SK-N-SH (cell line): ENCODE data around the gene AGTR1. TPM values are rescaled to one million over a fixed set of nuclear protein-coding genes. Genes with fewer than 3 reads are reported as not detected.

Source experiments
- CTCF ChIA-PET: fragments of 300-600, 350-600 bp; formaldehyde crosslinking; extraction: SDS; loops from one replicate; lab custom pipeline; 2021; lab: Yijun Ruan, JAX
- POLR2A ChIA-PET: fragments of 350-600 bp; sonication (Branson Sonifier 250); formaldehyde crosslinking; extraction: SDS; loops from one replicate; lab custom pipeline; 2020; ENCODE audit warnings: antibody characterized with exemption, inconsistent platforms; lab: Yijun Ruan, JAX
- DNase-seq: peaks from one replicate; pipeline ENCODE4 v3.0.0; 2012
- H2AFZ ChIP-seq: fragments of 200-600 bp; sonication (generic); 2 replicates; pipeline ENCODE4 v1.8.1; 2016; ENCODE audit warnings: antibody characterized with exemption, mild to moderate bottlenecking, low read depth
- H3F3A ChIP-seq: fragments of 200-600 bp; sonication (generic); replicated peaks from 2 replicates; pipeline ENCODE3; 2016; ENCODE audit warnings: antibody characterized with exemption, mild to moderate bottlenecking; ENCODE audit not compliant: insufficient read depth
- H3K27ac ChIP-seq, 2 experiments: fragments of 200-500 bp in 1 of 2; fragments of 200-600 bp in 1 of 2; sonication (Bioruptor generic) in 1 of 2; sonication (generic), shearing (Covaris generic) in 1 of 2; 2 replicates each; pipeline versions ENCODE4 v1.5.1 to v1.6.1; 2014 to 2016; ENCODE audit warnings: low read depth in 2 of 2, inconsistent platforms in 1 of 2, low read length in 1 of 2, mild to moderate bottlenecking in 1 of 2, mixed read lengths in 1 of 2
- H3K27me3 ChIP-seq: fragments of 200-600 bp; sonication (generic), shearing (Covaris generic); 2 replicates; pipeline ENCODE4 v1.6.1; 2016; ENCODE audit warnings: mixed run types; ENCODE audit not compliant: insufficient read depth
- H3K36me3 ChIP-seq, 2 experiments: fragments of 200-500 bp in 1 of 2; fragments of 200-600 bp in 1 of 2; sonication (Bioruptor generic) in 1 of 2; sonication (generic) in 1 of 2; replicated peaks in 1 of 2; 2 replicates each; pipeline versions ENCODE3 to v1.5.1; 2014 to 2016; ENCODE audit warnings: low read length in 1 of 2, mild to moderate bottlenecking in 1 of 2; ENCODE audit not compliant: insufficient read depth in 2 of 2, control insufficient read depth in 1 of 2
- H3K4me1 ChIP-seq, 2 experiments: fragments of 200-500 bp in 1 of 2; fragments of 200-600 bp in 1 of 2; sonication (Bioruptor generic) in 1 of 2; sonication (generic), shearing (Covaris generic) in 1 of 2; 2 replicates each; pipeline versions ENCODE4 v1.5.1 to v1.6.1; 2014 to 2016; ENCODE audit warnings: low read depth in 1 of 2, low read length in 1 of 2, mixed run types in 1 of 2; ENCODE audit not compliant: insufficient read depth in 2 of 2, control insufficient read depth in 1 of 2
- H3K4me2 ChIP-seq: fragments of 200-600 bp; sonication (generic), shearing (Covaris generic); 2 replicates; pipeline ENCODE4 v1.6.1; 2017; ENCODE audit warnings: mixed run types
- H3K4me3 ChIP-seq, 2 experiments: fragments of 200-500 bp in 1 of 2; fragments of 200-600 bp in 1 of 2; sonication (Bioruptor generic) in 1 of 2; sonication (generic), shearing (Covaris generic) in 1 of 2; 2 replicates each; pipeline versions ENCODE4 v1.5.1 to v1.8.1; 2014 to 2016; ENCODE audit warnings: low read depth in 2 of 2, inconsistent platforms in 1 of 2, low read length in 1 of 2, mild to moderate bottlenecking in 1 of 2, mixed read lengths in 1 of 2, moderate library complexity in 1 of 2
- H3K79me2 ChIP-seq: fragments of 200-600 bp; sonication (generic); 2 replicates; pipeline ENCODE4 v1.8.1; 2017; ENCODE audit warnings: mild to moderate bottlenecking; ENCODE audit not compliant: insufficient read depth
- H3K9ac ChIP-seq: fragments of 200-600 bp; sonication (generic); 2 replicates; pipeline ENCODE4 v1.6.1; 2017; ENCODE audit warnings: mixed run types
- H3K9me2 ChIP-seq: fragments of 200-600 bp; sonication (generic); 2 replicates; pipeline ENCODE4 v1.6.1; 2017; ENCODE audit warnings: mixed run types
- H3K9me3 ChIP-seq: fragments of 200-600 bp; sonication (generic); 2 replicates; pipeline ENCODE4 v1.6.1; 2017; ENCODE audit warnings: mixed run types, mild to moderate bottlenecking, moderate library complexity
- H4K20me1 ChIP-seq: fragments of 200-600 bp; sonication (generic); 2 replicates; pipeline ENCODE4 v1.6.1; 2017; ENCODE audit warnings: mild to moderate bottlenecking, mixed run types; ENCODE audit not compliant: insufficient read depth
- CHD2 ChIP-seq: fragments of 150-350 bp; IDR thresholded peaks from 2 replicates; pipeline ENCODE4 v1.6.1; 2018; ENCODE audit warnings: low read length; ENCODE audit not compliant: partially characterized antibody
- EZH2phosphoT487 ChIP-seq: fragments of 200-600 bp; sonication (generic); IDR thresholded peaks from 2 replicates; pipeline ENCODE4 v1.6.1; 2017; ENCODE audit warnings: low read depth, mixed run types, mild to moderate bottlenecking, antibody characterized with exemption, moderate library complexity, borderline replicate concordance
- FOSL2 ChIP-seq: IDR thresholded peaks from 2 replicates; pipeline ENCODE4 v1.4.0; 2012; ENCODE audit warnings: low read depth, mild to moderate bottlenecking, moderate library complexity, borderline replicate concordance
- IRF3 ChIP-seq: fragments of 150-350 bp; IDR thresholded peaks from 2 replicates; pipeline ENCODE4 v1.6.1; 2016; ENCODE audit warnings: mild to moderate bottlenecking, low read depth, low read length
- MXI1 ChIP-seq: IDR thresholded peaks from 2 replicates; pipeline ENCODE4 v1.6.1; 2012; ENCODE audit warnings: mild to moderate bottlenecking, low read depth, low read length, improper control_type of control experiment
- NRF1 ChIP-seq: IDR thresholded peaks from 2 replicates; pipeline ENCODE4 v1.6.1; 2012; ENCODE audit warnings: low read depth, mild to moderate bottlenecking, low read length
- POLR2AphosphoS5 ChIP-seq: IDR thresholded peaks from 2 replicates; pipeline ENCODE4 v1.6.1; 2012; ENCODE audit warnings: low read depth, low read length
- SIN3A ChIP-seq: IDR thresholded peaks from 2 replicates; pipeline ENCODE4 v1.6.1; 2012; ENCODE audit warnings: low read depth, mild to moderate bottlenecking, low read length, moderate library complexity, borderline replicate concordance
- WGBS: methylation state at CpG from one replicate; pipeline ENCODE4 v1.1.6; 2017; ENCODE audit warnings: low lambda C conversion rate; 5-methylcytosine and 5-hydroxymethylcytosine counted together
- polyA plus RNA-seq, 3 experiments: library from polyadenylated mRNA; depleted of rRNA; stranded (reverse); fragments of >200 nt; gene quantifications; 2 replicates each; pipeline ENCODE4 v1.2.3, GENCODE V29; 2012
- TF ChIP-seq, protein P1 (sequence below): fragments of 200-600 bp; sonication (generic); IDR thresholded peaks from 2 replicates; pipeline ENCODE4 v1.6.1; 2017; ENCODE audit warnings: antibody characterized with exemption, mild to moderate bottlenecking, moderate library complexity

The AGTR1 gene
- polyA plus RNA-seq, 1 of the 3 experiments (the other 2 are of a cell fraction), result 0.15 TPM

DNA sequence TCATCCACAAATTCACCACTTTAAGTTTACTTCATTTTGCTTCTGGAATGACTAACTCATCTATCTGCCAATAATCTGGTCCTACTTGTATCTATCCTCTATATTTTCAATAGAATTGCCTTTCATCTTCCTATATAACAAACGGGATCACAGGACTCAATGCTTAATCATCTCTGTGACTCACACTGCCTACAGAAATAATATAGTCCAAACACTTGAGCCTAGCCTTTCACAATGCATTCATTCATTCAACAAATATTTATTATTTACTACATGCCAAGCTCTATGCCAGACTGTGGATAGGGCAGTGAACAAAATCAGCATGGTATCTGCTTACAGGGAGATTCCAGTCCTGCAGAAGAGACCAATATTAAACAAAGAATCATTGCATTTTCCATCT, 16.6 kb upstream of the AGTR1 start:
- Histone ChIP-seq H2AFZ (peak overlapping the region; percentile 24; the same call in 1 of the 2 replicates), H3K4me1 (no peaks in the 10 kb centered on the region), H3K4me2 (no peak overlapping the region), H3K9ac (no peak overlapping the region), H4K20me1 (no peaks in the 10 kb centered on the region), H3K79me2 (no peaks in the 10 kb centered on the region), H3K27ac (no peak overlapping the region), H3K9me2 (no peaks in the 10 kb centered on the region), H3K9me3 (no peaks in the 10 kb centered on the region), H3K36me3 (no peaks in the 10 kb centered on the region), H3F3A (peaks cover 3% of the 10 kb centered on the region), H3K4me3 (no peak overlapping the region), H3K27me3 (no peaks in the 10 kb centered on the region)
- ChIA-PET POLR2A (no interaction called here), CTCF (no interaction called here)
- DNase-seq, result no peak
- WGBS, result 5% methylated on average over 1 of the region's 1 CpG
- TF ChIP-seq POLR2AphosphoS5, result no peak
- TF ChIP-seq FOSL2, result no peak
- TF ChIP-seq IRF3, result no peak
- no peak for TF ChIP-seq CHD2
- TF ChIP-seq NRF1, result no peak
- no peak for TF ChIP-seq EZH2phosphoT487
- no peak for TF ChIP-seq SIN3A
- TF ChIP-seq, protein P1, sequence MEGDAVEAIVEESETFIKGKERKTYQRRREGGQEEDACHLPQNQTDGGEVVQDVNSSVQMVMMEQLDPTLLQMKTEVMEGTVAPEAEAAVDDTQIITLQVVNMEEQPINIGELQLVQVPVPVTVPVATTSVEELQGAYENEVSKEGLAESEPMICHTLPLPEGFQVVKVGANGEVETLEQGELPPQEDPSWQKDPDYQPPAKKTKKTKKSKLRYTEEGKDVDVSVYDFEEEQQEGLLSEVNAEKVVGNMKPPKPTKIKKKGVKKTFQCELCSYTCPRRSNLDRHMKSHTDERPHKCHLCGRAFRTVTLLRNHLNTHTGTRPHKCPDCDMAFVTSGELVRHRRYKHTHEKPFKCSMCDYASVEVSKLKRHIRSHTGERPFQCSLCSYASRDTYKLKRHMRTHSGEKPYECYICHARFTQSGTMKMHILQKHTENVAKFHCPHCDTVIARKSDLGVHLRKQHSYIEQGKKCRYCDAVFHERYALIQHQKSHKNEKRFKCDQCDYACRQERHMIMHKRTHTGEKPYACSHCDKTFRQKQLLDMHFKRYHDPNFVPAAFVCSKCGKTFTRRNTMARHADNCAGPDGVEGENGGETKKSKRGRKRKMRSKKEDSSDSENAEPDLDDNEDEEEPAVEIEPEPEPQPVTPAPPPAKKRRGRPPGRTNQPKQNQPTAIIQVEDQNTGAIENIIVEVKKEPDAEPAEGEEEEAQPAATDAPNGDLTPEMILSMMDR, result no peak
- TF ChIP-seq, all 33 proteins: peak for 0

DNA sequence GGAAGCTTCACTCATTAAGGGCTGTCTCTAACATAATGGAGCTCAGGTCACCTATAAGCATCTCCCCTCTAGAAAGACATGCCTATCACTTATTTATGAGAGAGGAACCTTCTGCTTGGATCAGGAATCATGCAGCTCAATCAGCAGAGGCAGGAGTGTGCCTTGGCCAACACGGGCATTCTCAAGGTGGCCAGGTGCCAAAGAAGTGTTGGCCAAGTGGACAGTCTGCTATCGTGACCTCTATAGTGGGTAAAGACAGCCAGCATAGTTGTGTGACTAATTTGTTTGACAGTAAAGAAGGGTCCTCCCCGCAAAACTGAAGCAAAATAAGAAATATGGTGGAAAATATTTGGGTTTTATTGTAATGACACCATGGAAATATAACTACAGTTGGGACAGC, 14.7 kb upstream of the AGTR1 start:
- no peak overlapping the region for H2AFZ ChIP-seq
- CTCF ChIA-PET, result interaction anchor here (0.5 kb wide), 1 partner anchor 210 kb away, joined by 4 read pairs; no protein-coding TSS in a partner anchor

More for the DNA sequence above, 14.7 kb upstream of the AGTR1 start:
- no peak for DNase-seq
- Histone ChIP-seq H3K9me3 (no peaks in the 10 kb centered on the region), H3K4me3 (no peak overlapping the region), H3K79me2 (no peaks in the 10 kb centered on the region), H3K4me1 (no peaks in the 10 kb centered on the region), H3F3A (peaks cover 3% of the 10 kb centered on the region), H3K9me2 (no peaks in the 10 kb centered on the region), H3K36me3 (no peaks in the 10 kb centered on the region), H3K27ac (no peak overlapping the region), H3K9ac (no peak overlapping the region), H3K27me3 (no peaks in the 10 kb centered on the region), H3K4me2 (no peak overlapping the region), H4K20me1 (no peaks in the 10 kb centered on the region)
- POLR2A ChIA-PET, result no interaction called here
- 52% methylated on average over 3 of the region's 3 CpGs for WGBS
- TF ChIP-seq MXI1 (no peak), IRF3 (no peak), SIN3A (no peak)
